ENCODE data around the gene TPPP.

GRCh38 chr5:625516-625915 is 67.6 kb downstream of the TPPP start:
- TF ChIP-seq CTCF (IDR thresholded peaks at IDR 0.05) (no peak), POLR2A (IDR thresholded peaks at IDR 0.05) (no peak), EP300 (IDR thresholded peaks at IDR 0.05) (no peak)
